ENCODE measurements around the gene RWDD4. TPM values are rescaled to one million over a fixed set of nuclear protein-coding genes. Genes with fewer than 3 reads are reported as not detected.
A peak's percentile ranks its signal among the peaks of the same experiment; 100 is the strongest.

The RWDD4 gene
- total and polyA plus RNA-seq, 9 of the 15 experiments (the other 6 are each of a cell fraction or from before 2014, with no cell fraction given), result 8.4 to 32.5 (median 24.2) TPM

DNA sequence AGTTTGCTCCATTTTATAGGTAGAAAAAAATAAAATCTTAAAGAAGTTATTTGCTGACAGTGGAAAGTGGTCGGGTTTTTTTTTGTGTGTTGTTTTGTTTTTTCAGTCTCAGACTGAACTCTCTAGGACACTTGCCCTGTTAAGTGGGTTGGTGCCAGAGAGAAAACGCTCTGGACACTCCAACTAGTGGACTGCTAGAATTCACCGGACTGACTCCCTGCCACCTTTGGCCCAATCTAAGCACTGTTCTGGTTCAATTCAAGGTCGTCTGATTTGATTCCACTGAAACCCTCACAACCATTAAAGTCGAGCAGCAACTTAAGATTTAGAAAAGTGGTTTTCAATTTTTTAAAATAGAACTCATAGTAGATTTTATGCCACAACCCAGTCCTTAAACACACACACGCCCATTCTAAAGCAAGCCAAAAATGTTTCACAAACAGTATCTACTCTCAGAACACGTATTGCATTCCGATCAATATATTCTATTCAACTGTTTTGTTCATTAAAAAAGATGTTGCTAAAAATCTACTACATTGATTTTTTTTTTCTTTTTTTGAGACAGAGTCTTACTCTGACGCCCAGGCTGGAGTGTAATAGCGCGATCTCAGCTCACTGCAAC, 27.3 kb downstream of the RWDD4 start:
- H3K27ac ChIP-seq (ENCODE audit: extremely low read depth, low read depth, low read length), result no peak overlapping the region
- no peaks in the 10 kb centered on the region for H3K79me2 ChIP-seq (ENCODE audit: control insufficient read depth, insufficient read depth, low read length)
- H4K20me1 ChIP-seq (replicated peaks; ENCODE audit: control insufficient read depth, insufficient read depth, low read length), result no peaks in the 10 kb centered on the region; the same call in 1 of the 2 replicates
- intact Hi-C loops (cut with micrococcal nuclease) (no loop called here), in situ Hi-C loops (cut with MboI) (no loop called here)
- H2AFZ ChIP-seq (ENCODE audit: low read depth, low read length), result no peak overlapping the region
- no peak for DNase-seq (ENCODE audit: extremely low read depth in 1 of 4, low spot score in 3 of 4)
- no peak for ATAC-seq
- H3K9me3 ChIP-seq (replicated peaks; ENCODE audit: control insufficient read depth, insufficient read depth, low read depth, low read length), result no peaks in the 10 kb centered on the region
- POLR2A ChIA-PET, result no interaction called here
- FAIRE-seq, result no peak
- CTCF ChIA-PET (ENCODE audit: low intra/inter-chr PET ratio), result no interaction called here
- H3K9ac ChIP-seq (ENCODE audit: insufficient read depth in 1 of 2, low read depth in 2 of 2, low read length in 2 of 2), result no peak overlapping the region
- WGBS (ENCODE audit: insufficient coverage, low coverage, missing lambda C conversion rate), result 42% methylated on average over 9 of the region's 11 CpGs
- TF ChIP-seq ZNF133 (CRISPR knock-in tag; IDR thresholded peaks at IDR 0.05) (no peak), TRIM24 (IDR thresholded peaks at IDR 0.05) (no peak), PHF20 (IDR thresholded peaks at IDR 0.05; ENCODE audit: partially characterized antibody) (no peak), XRCC5 (IDR thresholded peaks at IDR 0.05; ENCODE audit: low read depth, low read length) (no peak), ZFP1 (CRISPR knock-in tag; IDR thresholded peaks at IDR 0.05) (no peak), ZNF316 (IDR thresholded peaks at IDR 0.05) (peak; percentile 25; the same call in 1 of the 2 replicates), POLR2AphosphoS2 (IDR thresholded peaks at IDR 0.05; ENCODE audit: low read length) (no peak)
- peaks cover 4 to 11% of the 10 kb centered on the region in 2 experiments; a peak in 2 of 5 replicates for H3K27me3 ChIP-seq (ENCODE audit: control insufficient read depth in 2 of 2, insufficient read depth in 2 of 2, low read length in 2 of 2)
- peaks cover 5 to 6% of the 10 kb centered on the region in 2 experiments; a peak in 3 of 5 replicates for H3K4me1 ChIP-seq (replicated peaks in 1 of 2; ENCODE audit: control insufficient read depth in 2 of 2, insufficient read depth in 2 of 2, low read length in 2 of 2)
- no peak overlapping the region for H3K4me2 ChIP-seq (ENCODE audit: insufficient read depth, low read length)
- H3K4me3 ChIP-seq, result no peak overlapping the region
- peaks cover 4% of the 10 kb centered on the region for H3K9me1 ChIP-seq (ENCODE audit: control insufficient read depth, insufficient read depth, low read length)
- H3K36me3 ChIP-seq (ENCODE audit: control insufficient read depth, insufficient read depth, low read length), result no peaks in the 10 kb centered on the region
- BruUV-seq (replicated peaks), result no TSS peak
